Measurements from ENCODE around the gene CCDC3.
"Not testable (repeated sequence)": the region's sequence is repeated elsewhere in the genome, so short reads cannot be mapped to it uniquely, and the experiment has no call there.

Gene CCDC3

GRCh38 chr10:12876266-12876665 is 125.2 kb downstream of the CCDC3 start:
- DNase-seq = no peak

GRCh38 chr10:12875100-12875499 is 126.4 kb downstream of the CCDC3 start:
- no peak for DNase-seq

- no peak for DNase-seq
Measured at GRCh38 chr10:12874501-12874900, 127.0 kb downstream of the CCDC3 start.

- DNase-seq = no peak
Measured at GRCh38 chr10:12873172-12873571, 128.3 kb downstream of the CCDC3 start.

- DNase-seq = no peak
Measured at GRCh38 chr10:12872577-12872976, 128.9 kb downstream of the CCDC3 start.

GRCh38 chr10:12869427-12869826 is 132.1 kb downstream of the CCDC3 start:
- no peak for DNase-seq

- no peak for DNase-seq
Measured at GRCh38 chr10:12868229-12868628, 133.3 kb downstream of the CCDC3 start.

- DNase-seq = not testable (repeated sequence)
Measured at GRCh38 chr10:12865515-12865914, 136.0 kb downstream of the CCDC3 start.

GRCh38 chr10:12862459-12862858 is 139.1 kb downstream of the CCDC3 start:
- DNase-seq = no peak

- DNase-seq = no peak
Measured at GRCh38 chr10:12854988-12855387, 146.5 kb downstream of the CCDC3 start.

- DNase-seq = no peak
Measured at GRCh38 chr10:12852687-12853086, 148.8 kb downstream of the CCDC3 start.

GRCh38 chr10:12849319-12850181 is 152.0 kb downstream of the CCDC3 start:
- peak; percentile 48 for DNase-seq

- DNase-seq = no peak
Measured at GRCh38 chr10:12848439-12849173, 152.9 kb downstream of the CCDC3 start.

- no peak for DNase-seq
Measured at GRCh38 chr10:12847361-12847975, 154.0 kb downstream of the CCDC3 start.

GRCh38 chr10:12846718-12847117 is 154.8 kb downstream of the CCDC3 start:
- DNase-seq = no peak
